H1 (cell line): ENCODE results near the gene PARD3. TPM values are rescaled to one million over a fixed set of nuclear protein-coding genes. Genes with fewer than 3 reads are reported as not detected.
A peak's percentile ranks its signal among the peaks of the same experiment; 100 is the strongest.

Experiments
- BACH1 ChIP-seq: IDR thresholded peaks from 2 replicates; pipeline ENCODE4 v1.6.1; 2012; ENCODE audit warnings: low read length, improper control_type of control experiment
- CHD1 ChIP-seq: IDR thresholded peaks from 2 replicates; pipeline ENCODE4 v1.6.1; 2012; ENCODE audit warnings: low read depth, low read length, improper control_type of control experiment
- MAX ChIP-seq: IDR thresholded peaks from 2 replicates; pipeline ENCODE4 v1.6.1; 2012; ENCODE audit warnings: inconsistent platforms
- SUZ12 ChIP-seq: fragments of 200-600 bp; sonication (generic); IDR thresholded peaks from 2 replicates; pipeline ENCODE4 v1.6.1; 2012; ENCODE audit warnings: mild to moderate bottlenecking, inconsistent platforms, low read length, moderate library complexity, mixed read lengths
- USF2 ChIP-seq: IDR thresholded peaks from 2 replicates; pipeline ENCODE4 v1.6.1; 2011; ENCODE audit warnings: low read length, improper control_type of control experiment
- polyA plus RNA-seq, 7 experiments: library from polyadenylated mRNA; depleted of rRNA in 3 of 7; stranded (reverse) in 5 of 7; unstranded in 2 of 7; fragments of >200 nt in 5 of 7; fragments of 200-250 nt in 2 of 7; gene quantifications; 1 replicate in 5 of 7; 2 replicates in 1 of 7; 4 replicates in 1 of 7; pipeline versions ENCODE4 v1.2.1 to v1.2.3, GENCODE V29; 2011 to 2013; ENCODE audit warnings: missing spikeins in 2 of 7, mixed read lengths in 2 of 7
- total RNA-seq: library from RNA; stranded (reverse); fragmentation: NEBNext Ultra II Directional; extraction: Animal tissue kit (Norgen Biotek cat#: 25700); gene quantifications from 2 replicates; pipeline ENCODE4 v1.2.1, GENCODE V29; 2021

The PARD3 gene
- total and polyA plus RNA-seq, 2 of the 8 experiments (the other 6 are each of a cell fraction or from before 2014, with no cell fraction given), result 19.7 to 49.1 TPM

GRCh38 chr10:34637418-34637911, 177.6 kb downstream of the PARD3 start (continued):
- no peak for TF ChIP-seq USF2
- no peak for TF ChIP-seq SUZ12
- TF ChIP-seq MAX, result peak; percentile 6; the same call in 1 of the 2 replicates
- TF ChIP-seq CHD1, result no peak
- TF ChIP-seq BACH1, result no peak
- TF ChIP-seq, all 59 proteins: peak for 10
